GM23248 (cell line): ENCODE measurements around the gene ZBTB20. TPM values are rescaled to one million over a fixed set of nuclear protein-coding genes. Genes with fewer than 3 reads are reported as not detected.
"Not testable (repeated sequence)": the region's sequence is repeated elsewhere in the genome, so short reads cannot be mapped to it uniquely, and the experiment has no call there.

Source experiments
- DNase-seq: peaks from one replicate; pipeline ENCODE4 v3.0.0-alpha.2; 2015
- H2AFZ ChIP-seq: fragments of 200-600 bp; sonication (generic); 2 replicates; pipeline ENCODE4 v1.6.1; 2016; ENCODE audit warnings: antibody characterized with exemption
- H3F3A ChIP-seq: fragments of 200-600 bp; sonication (generic); 2 replicates; pipeline ENCODE4 v1.6.1; 2016; ENCODE audit warnings: mild to moderate bottlenecking, antibody characterized with exemption, mixed run types; ENCODE audit not compliant: insufficient read depth
- H3K27ac ChIP-seq: fragments of 200-600 bp; sonication (generic); 2 replicates; pipeline ENCODE4 v1.5.1; 2016; ENCODE audit warnings: mild to moderate bottlenecking
- H3K27me3 ChIP-seq: fragments of 200-600 bp; sonication (generic); replicated peaks from 2 replicates; pipeline ENCODE4 v1.6.1; 2016; ENCODE audit warnings: mild to moderate bottlenecking; ENCODE audit not compliant: insufficient read depth
- H3K36me3 ChIP-seq: fragments of 200-600 bp; sonication (generic); 2 replicates; pipeline ENCODE4 v1.6.1; 2016; ENCODE audit warnings: low read depth, mild to moderate bottlenecking
- H3K4me1 ChIP-seq: fragments of 200-600 bp; sonication (generic); 2 replicates; pipeline ENCODE4 v1.6.1; 2016; ENCODE audit warnings: mild to moderate bottlenecking; ENCODE audit not compliant: insufficient read depth
- H3K4me2 ChIP-seq: fragments of 200-600 bp; sonication (generic); one replicate; pipeline ENCODE4 v1.6.1; 2016; ENCODE audit warnings: mild to moderate bottlenecking; ENCODE audit not compliant: unreplicated experiment
- H3K4me3 ChIP-seq: fragments of 200-600 bp; sonication (generic); 2 replicates; pipeline ENCODE4 v1.5.1; 2016; ENCODE audit warnings: mild to moderate bottlenecking
- H3K79me2 ChIP-seq: fragments of 200-600 bp; sonication (generic); 2 replicates; pipeline ENCODE4 v1.6.1; 2016; ENCODE audit warnings: mild to moderate bottlenecking; ENCODE audit not compliant: insufficient read depth
- H3K9ac ChIP-seq: fragments of 200-600 bp; sonication (generic); 2 replicates; pipeline ENCODE4 v1.6.1; 2016; ENCODE audit warnings: mild to moderate bottlenecking
- H3K9me2 ChIP-seq: fragments of 200-600 bp; sonication (generic); 2 replicates; pipeline ENCODE4 v1.6.1; 2016; ENCODE audit warnings: mixed run types, mild to moderate bottlenecking, moderate library complexity; ENCODE audit not compliant: insufficient read depth
- H3K9me3 ChIP-seq: fragments of 200-600 bp; sonication (generic); one replicate; pipeline ENCODE4 v1.6.1; 2017; ENCODE audit warnings: low read depth
- H4K20me1 ChIP-seq: fragments of 200-600 bp; sonication (generic); 2 replicates; pipeline ENCODE4 v1.6.0; 2016; ENCODE audit not compliant: insufficient read depth
- EZH2 ChIP-seq: fragments of 200-600 bp; sonication (generic); IDR thresholded peaks from 2 replicates; pipeline ENCODE4 v1.6.1; 2018; ENCODE audit warnings: antibody characterized with exemption, mild to moderate bottlenecking; ENCODE audit not compliant: insufficient read depth, poor library complexity, severe bottlenecking
- EZH2phosphoT487 ChIP-seq: fragments of 200-600 bp; sonication (generic); IDR thresholded peaks from 2 replicates; pipeline ENCODE4 v1.6.1; 2018; ENCODE audit warnings: antibody characterized with exemption, moderate library complexity, mild to moderate bottlenecking, low read depth; ENCODE audit not compliant: insufficient read depth
- WGBS, 2 experiments: methylation state at CpG; one replicate each; pipeline ENCODE4 v1.1.6; 2015 to 2017; ENCODE audit warnings: low lambda C conversion rate in 2 of 2, low coverage in 1 of 2; ENCODE audit errors: missing lambda C conversion rate in 2 of 2; 5-methylcytosine and 5-hydroxymethylcytosine counted together
- in situ Hi-C: fragments of 300-500 bp; cut with MboI; formaldehyde crosslinking; loops from 2 replicates; pipeline ENCODE4 v1.15.0; 2020
- polyA plus RNA-seq: library from polyadenylated mRNA; unstranded; fragments of >200 nt; fragmentation: Nextera tagmentation; extraction: Ambion mirVana; gene quantifications from 2 replicates; pipeline ENCODE4 v1.2.1, GENCODE V29; 2016
- total RNA-seq: library from RNA; depleted of rRNA; stranded (reverse); fragments of >200 nt; shearing (Covaris generic); gene quantifications from 2 replicates; pipeline ENCODE4 v1.2.3, GENCODE V29; 2014

Gene ZBTB20
- total and polyA plus RNA-seq, 2 experiments from 2014 or later, result 9.2 to 12.2 TPM

- in situ Hi-C loops, result no loop called here
- 70 to 76% methylated on average over 6 of the region's 6 CpGs for WGBS, 2 experiments
Observed at GRCh38 chr3:115186351-115187148, 39.5 kb upstream of the ZBTB20 start.

DNA sequence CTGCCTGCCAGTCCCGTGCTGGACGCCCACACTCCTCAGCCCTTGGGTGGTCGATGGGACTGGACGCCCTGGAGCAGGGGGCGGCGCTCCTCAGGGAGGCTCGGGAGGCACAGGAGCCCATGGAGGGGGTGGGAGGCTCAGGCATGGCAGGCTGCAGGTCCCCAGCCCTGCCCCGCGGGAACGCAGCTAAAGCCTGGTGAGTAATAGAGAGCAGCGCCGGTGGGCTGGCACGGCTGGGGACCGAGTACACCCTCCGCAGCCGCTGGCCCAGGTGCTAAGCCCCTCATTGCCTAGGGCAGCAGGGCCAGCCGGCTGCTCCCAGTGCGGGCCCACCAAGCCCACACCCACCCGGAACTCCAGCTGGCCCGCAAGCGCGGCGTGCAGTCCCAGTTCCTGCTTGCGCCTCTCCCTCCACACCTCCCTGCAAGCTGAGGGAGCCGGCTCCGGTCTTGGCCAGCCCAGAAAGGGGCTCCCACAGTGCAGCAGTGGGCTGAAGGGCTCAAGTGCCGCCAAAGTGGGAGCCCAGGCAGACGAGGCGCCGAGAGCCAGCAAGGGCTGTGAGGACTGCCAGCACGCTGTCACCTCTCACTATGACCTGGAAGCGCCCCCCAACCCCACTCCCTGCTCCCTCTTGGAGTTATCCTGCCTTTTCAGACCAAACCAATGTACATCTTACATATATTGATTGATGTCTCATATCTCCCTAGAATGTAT is 37.9 kb upstream of the ZBTB20 start:
- H3K9ac ChIP-seq, H3K79me2 ChIP-seq, H3K4me1 ChIP-seq, H3K9me3 ChIP-seq, H3K27me3 ChIP-seq, DNase-seq, H3K4me3 ChIP-seq, H3K9me2 ChIP-seq, H2AFZ ChIP-seq, H3K4me2 ChIP-seq, H3K27ac ChIP-seq, H3K36me3 ChIP-seq, in situ Hi-C loops, H3F3A ChIP-seq, H4K20me1 ChIP-seq: not testable (repeated sequence)
- 93% methylated on average over 32 of the region's 32 CpGs for WGBS, 2 experiments

More at GRCh38 chr3:115186351-115187148, 39.5 kb upstream of the ZBTB20 start:
- Histone ChIP-seq H3K9ac (no peak overlapping the region), H2AFZ (no peak overlapping the region), H3K4me1 (no peaks in the 10 kb centered on the region), H3K4me2 (no peak overlapping the region), H3K4me3 (no peak overlapping the region), H3F3A (no peaks in the 10 kb centered on the region), H3K36me3 (no peaks in the 10 kb centered on the region), H3K9me2 (no peaks in the 10 kb centered on the region), H4K20me1 (no peaks in the 10 kb centered on the region), H3K9me3 (no peaks in the 10 kb centered on the region), H3K27me3 (no peaks in the 10 kb centered on the region), H3K27ac (no peak overlapping the region), H3K79me2 (no peaks in the 10 kb centered on the region)
- DNase-seq, result no peak
- TF ChIP-seq EZH2, result no peak
- no peak for TF ChIP-seq EZH2phosphoT487

DNA sequence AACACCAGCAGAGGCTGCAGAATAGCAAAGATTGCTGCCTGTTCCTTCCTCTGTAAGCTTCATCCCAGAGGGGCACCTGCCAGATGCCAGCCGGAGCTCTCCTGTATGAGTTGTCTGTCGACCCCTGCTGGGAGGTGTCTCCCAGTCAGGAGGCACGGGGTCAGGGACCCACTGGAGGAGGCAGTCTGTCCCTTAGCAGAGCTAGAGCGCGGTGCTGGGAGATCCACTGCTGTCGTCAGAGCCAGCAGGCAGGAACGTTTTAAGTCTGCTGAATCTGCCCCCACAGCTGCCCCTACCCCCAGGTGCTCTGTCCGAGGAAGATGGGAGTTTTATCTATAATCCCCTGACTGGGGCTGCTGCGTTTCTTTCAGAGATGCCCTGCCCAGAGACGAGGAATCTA is 31.8 kb upstream of the ZBTB20 start:
- H3K9ac ChIP-seq, DNase-seq, H3K79me2 ChIP-seq, H3K4me2 ChIP-seq, H3K9me2 ChIP-seq, H2AFZ ChIP-seq, H4K20me1 ChIP-seq, H3F3A ChIP-seq, H3K4me1 ChIP-seq, in situ Hi-C loops, H3K27ac ChIP-seq, H3K9me3 ChIP-seq, H3K4me3 ChIP-seq, H3K36me3 ChIP-seq, H3K27me3 ChIP-seq: not testable (repeated sequence)
- 60 to 66% methylated on average over 10 of the region's 10 CpGs for WGBS, 2 experiments

DNA sequence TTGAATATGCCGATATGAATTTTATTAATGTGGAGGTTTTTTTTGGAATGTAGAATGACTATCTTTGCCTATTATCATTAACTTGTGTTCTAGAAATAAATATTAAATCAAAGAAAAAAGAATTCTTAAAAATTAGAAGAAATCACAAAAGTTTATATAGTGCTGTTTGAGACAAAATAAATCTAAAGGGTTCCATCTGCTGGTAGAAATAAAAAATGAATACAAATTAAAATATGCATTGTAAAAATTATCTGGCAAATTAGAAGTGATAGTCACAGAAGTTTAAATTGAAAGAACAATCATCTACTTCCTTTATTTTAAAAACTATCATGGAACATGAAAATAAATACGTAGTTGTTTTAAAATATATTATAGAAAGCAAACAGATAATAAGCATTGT is 22.7 kb upstream of the ZBTB20 start:
- no peak overlapping the region for H3K27ac ChIP-seq
- H3K4me3 ChIP-seq, result no peak overlapping the region
- no peaks in the 10 kb centered on the region for H3K36me3 ChIP-seq
- no peaks in the 10 kb centered on the region for H3K27me3 ChIP-seq
- WGBS, 2 experiments, result 35 to 40% methylated on average over 2 of the region's 2 CpGs
- no peaks in the 10 kb centered on the region for H4K20me1 ChIP-seq
- no peak for TF ChIP-seq EZH2
- no peak for TF ChIP-seq EZH2phosphoT487
- H2AFZ ChIP-seq, result no peak overlapping the region
- no peaks in the 10 kb centered on the region for H3K9me3 ChIP-seq
- DNase-seq, result peak; percentile 35
- H3K4me2 ChIP-seq, result no peak overlapping the region
- H3F3A ChIP-seq, result no peaks in the 10 kb centered on the region
- in situ Hi-C loops, result loop anchor here (10.0 kb wide), 1 partner anchor 335 kb away; no protein-coding TSS in a partner anchor
- 0 out of 2 replicates have a peak, but pooled peaks cover 7% of the 10 kb centered on the region for H3K4me1 ChIP-seq
- no peak overlapping the region for H3K9ac ChIP-seq
- H3K9me2 ChIP-seq, result no peaks in the 10 kb centered on the region
- H3K79me2 ChIP-seq, result no peaks in the 10 kb centered on the region
